ENCODE measurements around the gene BLACAT1. TPM values are rescaled to one million over a fixed set of nuclear protein-coding genes. Genes with fewer than 3 reads are reported as not detected.

The BLACAT1 gene
- total RNA-seq, 2 donors from 2014 or later = 0.20 to 0.37 TPM

- TF ChIP-seq CTCF (IDR thresholded peaks at IDR 0.05) = no peak
- intact Hi-C loops (cut with DNase I) = no loop called here
- Histone ChIP-seq H3K27ac (no peak overlapping the region), H3K9me3 (no peaks in the 10 kb centered on the region), H3K9ac (ENCODE audit: low read depth in 2 of 2, low read length in 2 of 2) (no peak overlapping the region), H3K36me3 (no peaks in the 10 kb centered on the region), H3K27me3 (no peaks in the 10 kb centered on the region), H3K4me1 (peaks cover 5% of the 10 kb centered on the region), H3K4me3 (no peak overlapping the region)
- DNase-seq = no peak
These were observed 46.4 kb upstream of the BLACAT1 start for GRCh38 chr1:205502111-205502810.

- intact Hi-C loops (cut with DNase I) = no loop called here
- Histone ChIP-seq H3K4me1 (peaks cover 4% of the 10 kb centered on the region), H3K27ac (no peak overlapping the region), H3K27me3 (no peaks in the 10 kb centered on the region), H3K9me3 (no peaks in the 10 kb centered on the region), H3K9ac (ENCODE audit: low read depth in 2 of 2, low read length in 2 of 2) (no peak overlapping the region), H3K4me3 (no peak overlapping the region), H3K36me3 (no peaks in the 10 kb centered on the region)
- no peak for TF ChIP-seq CTCF (IDR thresholded peaks at IDR 0.05)
- DNase-seq = no peak
These were observed 44.7 kb upstream of the BLACAT1 start for GRCh38 chr1:205500240-205501233.

GRCh38 chr1:205499789-205500188 lies 43.9 kb upstream of the BLACAT1 start:
- intact Hi-C loops (cut with DNase I) = no loop called here

GRCh38 chr1:205497351-205497750 lies 41.5 kb upstream of the BLACAT1 start:
- DNase-seq = no peak
- H3K36me3 ChIP-seq = no peaks in the 10 kb centered on the region
- no peak overlapping the region for H3K9ac ChIP-seq (ENCODE audit: low read depth in 2 of 2, low read length in 2 of 2)
- no peaks in the 10 kb centered on the region for H3K4me1 ChIP-seq
- H3K27ac ChIP-seq = no peak overlapping the region
- no peaks in the 10 kb centered on the region for H3K27me3 ChIP-seq
- no peaks in the 10 kb centered on the region for H3K9me3 ChIP-seq
- TF ChIP-seq CTCF (IDR thresholded peaks at IDR 0.05) = no peak
- intact Hi-C loops (cut with DNase I) = no loop called here
- H3K4me3 ChIP-seq = no peak overlapping the region

More at GRCh38 chr1:205499789-205500188, 43.9 kb upstream of the BLACAT1 start:
- no peak overlapping the region for H3K9ac ChIP-seq (ENCODE audit: low read depth in 2 of 2, low read length in 2 of 2)
- H3K27me3 ChIP-seq = no peaks in the 10 kb centered on the region
- no peaks in the 10 kb centered on the region for H3K9me3 ChIP-seq
- H3K27ac ChIP-seq = no peak overlapping the region
- TF ChIP-seq CTCF (IDR thresholded peaks at IDR 0.05) = no peak
- no peaks in the 10 kb centered on the region for H3K4me1 ChIP-seq
- H3K36me3 ChIP-seq = no peaks in the 10 kb centered on the region
- H3K4me3 ChIP-seq = no peak overlapping the region
- no peak for DNase-seq

GRCh38 chr1:205496661-205497060 lies 40.8 kb upstream of the BLACAT1 start:
- DNase-seq = no peak
- Histone ChIP-seq H3K9ac (ENCODE audit: low read depth in 2 of 2, low read length in 2 of 2) (no peak overlapping the region), H3K4me1 (no peaks in the 10 kb centered on the region), H3K27me3 (no peaks in the 10 kb centered on the region), H3K4me3 (no peak overlapping the region), H3K27ac (no peak overlapping the region), H3K36me3 (no peaks in the 10 kb centered on the region), H3K9me3 (no peaks in the 10 kb centered on the region)
- no peak for TF ChIP-seq CTCF (IDR thresholded peaks at IDR 0.05)
- intact Hi-C loops (cut with DNase I) = no loop called here
